GM19455 (cell line): ENCODE data around the gene SLC29A4.
"Not testable (repeated sequence)": the region's sequence is repeated elsewhere in the genome, so short reads cannot be mapped to it uniquely, and the experiment has no call there.

Experiments used
- ATAC-seq: cut with Tn5 transposase; IDR thresholded peaks from one replicate; pipeline ENCODE4 v1.9.1; 2021; ENCODE audit not compliant: unreplicated experiment

SLC29A4 gene

GRCh38 chr7:5320802-5321396, 38.2 kb downstream of the SLC29A4 start:
- no peak for ATAC-seq

- no peak for ATAC-seq
These were observed 40.1 kb downstream of the SLC29A4 start for GRCh38 chr7:5322621-5323410.

- ATAC-seq = not testable (repeated sequence)
These were observed 41.3 kb downstream of the SLC29A4 start for GRCh38 chr7:5323800-5324781.

GRCh38 chr7:5324961-5325360, 42.2 kb downstream of the SLC29A4 start:
- ATAC-seq = no peak

- ATAC-seq = no peak
These were observed 47.5 kb downstream of the SLC29A4 start for GRCh38 chr7:5330288-5330687.

GRCh38 chr7:5332579-5332978, 49.8 kb downstream of the SLC29A4 start:
- ATAC-seq = no peak

- ATAC-seq = no peak
These were observed 50.6 kb downstream of the SLC29A4 start for GRCh38 chr7:5333121-5334045.

- no peak for ATAC-seq
These were observed 51.9 kb downstream of the SLC29A4 start for GRCh38 chr7:5334671-5335070.

- no peak for ATAC-seq
These were observed 54.3 kb downstream of the SLC29A4 start for GRCh38 chr7:5337047-5337446.

- no peak for ATAC-seq
These were observed 57.2 kb downstream of the SLC29A4 start for GRCh38 chr7:5339955-5340354.

- no peak for ATAC-seq
These were observed 59.9 kb downstream of the SLC29A4 start for GRCh38 chr7:5342631-5343030.

- ATAC-seq = no peak
These were observed 61.1 kb downstream of the SLC29A4 start for GRCh38 chr7:5343884-5344283.

GRCh38 chr7:5344342-5344741, 61.6 kb downstream of the SLC29A4 start:
- no peak for ATAC-seq

GRCh38 chr7:5345171-5345570, 62.4 kb downstream of the SLC29A4 start:
- ATAC-seq = no peak

GRCh38 chr7:5345671-5346070, 62.9 kb downstream of the SLC29A4 start:
- ATAC-seq = no peak

- ATAC-seq = no peak
These were observed 65.6 kb downstream of the SLC29A4 start for GRCh38 chr7:5348134-5349004.

- ATAC-seq = no peak
These were observed 66.2 kb downstream of the SLC29A4 start for GRCh38 chr7:5349005-5349380.

- ATAC-seq = no peak
These were observed 66.9 kb downstream of the SLC29A4 start for GRCh38 chr7:5349437-5350173.

GRCh38 chr7:5350174-5350463, 67.4 kb downstream of the SLC29A4 start:
- ATAC-seq = no peak
